GM12872 (cell line): ENCODE results near the gene AMN.

Source experiments
- CTCF ChIP-seq: IDR thresholded peaks from 3 replicates; pipeline ENCODE4 v1.5.1; 2011; ENCODE audit warnings: low read depth, mild to moderate bottlenecking, low read length, moderate library complexity; ENCODE audit not compliant: insufficient read depth

The AMN gene

GRCh38 chr14:102924632-102925588 lies 2.4 kb downstream of the AMN start:
- TF ChIP-seq CTCF = no peak

GRCh38 chr14:102925646-102926045 lies 3.2 kb downstream of the AMN start:
- TF ChIP-seq CTCF = no peak

- no peak for TF ChIP-seq CTCF
Observed at GRCh38 chr14:102926104-102926503, 3.6 kb downstream of the AMN start.

- TF ChIP-seq CTCF = no peak
Observed at GRCh38 chr14:102927346-102927877, 4.9 kb downstream of the AMN start.

GRCh38 chr14:102927878-102928411 lies 5.5 kb downstream of the AMN start:
- no peak for TF ChIP-seq CTCF

- no peak for TF ChIP-seq CTCF
Observed at GRCh38 chr14:102928412-102929240, 6.2 kb downstream of the AMN start.
